ENCODE data around the gene SP1.
A peak's percentile ranks its signal among the peaks of the same experiment; 100 is the strongest.
"Not testable (repeated sequence)": the region's sequence is repeated elsewhere in the genome, so short reads cannot be mapped to it uniquely, and the experiment has no call there.

Gene SP1

DNA sequence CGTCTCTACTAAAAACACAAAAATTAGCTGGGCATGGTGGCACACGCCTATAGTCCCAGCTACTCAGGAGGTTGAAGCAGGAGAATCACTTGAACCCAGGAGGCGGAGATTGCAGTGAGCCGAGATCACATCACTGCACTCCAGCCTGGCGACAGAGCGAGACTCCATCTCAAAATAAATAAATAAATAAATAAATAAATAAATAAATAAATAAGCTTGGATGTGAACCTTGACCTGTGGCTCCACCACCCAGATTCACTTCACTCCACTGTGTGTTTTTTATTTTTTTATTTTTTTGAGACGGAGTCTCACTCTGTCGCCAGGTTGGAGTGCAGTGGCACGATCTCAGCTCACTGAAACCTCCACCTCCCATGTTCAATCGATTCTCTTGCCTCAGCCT is 18.3 kb upstream of the SP1 start:
- DNase-seq = not testable (repeated sequence)

DNA sequence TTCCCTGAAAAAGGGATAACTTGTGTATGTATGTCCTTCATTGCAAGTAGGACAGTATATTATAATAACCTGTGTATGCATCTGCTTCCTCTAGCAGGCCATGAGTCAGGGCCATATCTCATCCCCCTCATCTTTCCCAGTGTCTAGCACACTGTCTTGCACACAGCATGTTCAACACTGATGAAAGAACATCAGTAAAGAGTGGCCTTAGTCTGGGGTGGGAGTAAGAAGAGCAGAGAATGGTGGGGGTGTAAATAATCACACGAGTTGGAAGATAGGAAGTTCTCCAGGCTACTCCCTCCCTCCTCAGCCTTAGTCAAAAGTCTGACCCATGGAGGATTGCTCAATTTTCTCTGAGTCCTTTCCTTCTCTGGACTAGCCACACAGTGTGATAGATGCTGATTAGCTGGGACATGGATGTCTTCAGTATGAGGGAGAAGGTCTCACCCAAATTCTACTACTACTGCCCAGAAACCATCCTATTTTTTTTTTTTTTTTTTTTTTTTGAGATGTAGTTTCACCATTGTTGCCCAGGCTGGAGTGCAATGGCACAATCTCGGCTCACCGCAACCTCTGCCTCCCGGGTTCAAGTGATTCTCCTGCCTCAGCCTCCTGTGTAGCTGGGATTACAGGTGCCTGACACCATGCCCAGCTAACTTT is 14.6 kb upstream of the SP1 start:
- no peak for DNase-seq

- DNase-seq = not testable (repeated sequence)
Measured at GRCh38 chr12:53373554-53374133, 6.3 kb upstream of the SP1 start.

DNA sequence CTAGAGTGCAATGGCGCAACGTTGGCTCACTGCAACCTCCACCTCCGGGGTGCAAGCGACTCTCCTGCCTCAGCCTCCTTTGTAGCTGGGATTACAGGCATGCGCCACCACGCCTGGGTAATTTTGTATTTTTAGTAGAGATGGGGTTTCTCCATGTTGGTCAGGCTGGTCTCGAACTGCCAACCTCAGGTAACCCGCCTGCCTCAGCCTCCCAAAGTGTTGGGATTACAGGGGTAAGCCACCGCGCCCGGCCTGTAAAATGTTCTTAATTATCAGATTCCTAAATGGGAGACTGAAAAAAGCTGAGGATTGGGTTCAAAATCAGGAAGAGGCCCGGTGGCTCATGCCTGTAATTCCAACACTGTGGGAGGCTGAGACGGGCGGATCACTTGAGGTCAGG is 5.7 kb upstream of the SP1 start:
- DNase-seq = not testable (repeated sequence)

DNA sequence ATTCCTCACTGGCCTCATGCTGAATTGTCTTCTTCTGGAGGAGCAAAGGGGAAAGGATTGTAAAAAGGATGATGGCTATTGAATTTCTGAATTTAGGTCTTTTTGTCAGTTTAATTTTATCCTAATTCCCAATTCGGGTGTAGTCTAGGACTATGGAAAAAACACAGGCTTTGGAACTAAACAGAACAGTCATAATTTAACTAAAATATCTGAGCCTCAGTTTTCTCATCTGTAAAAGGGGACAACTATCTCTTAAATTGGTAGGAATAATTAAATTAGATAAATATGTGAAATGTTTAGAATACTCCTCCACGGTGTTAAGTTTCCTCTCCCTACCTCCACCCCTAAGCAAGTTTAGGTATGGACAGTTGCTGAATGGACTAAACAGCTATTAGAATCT is 3.2 kb upstream of the SP1 start:
- no peak for DNase-seq

GRCh38 chr12:53378222-53378621 is 1.8 kb upstream of the SP1 start:
- DNase-seq = no peak

DNA sequence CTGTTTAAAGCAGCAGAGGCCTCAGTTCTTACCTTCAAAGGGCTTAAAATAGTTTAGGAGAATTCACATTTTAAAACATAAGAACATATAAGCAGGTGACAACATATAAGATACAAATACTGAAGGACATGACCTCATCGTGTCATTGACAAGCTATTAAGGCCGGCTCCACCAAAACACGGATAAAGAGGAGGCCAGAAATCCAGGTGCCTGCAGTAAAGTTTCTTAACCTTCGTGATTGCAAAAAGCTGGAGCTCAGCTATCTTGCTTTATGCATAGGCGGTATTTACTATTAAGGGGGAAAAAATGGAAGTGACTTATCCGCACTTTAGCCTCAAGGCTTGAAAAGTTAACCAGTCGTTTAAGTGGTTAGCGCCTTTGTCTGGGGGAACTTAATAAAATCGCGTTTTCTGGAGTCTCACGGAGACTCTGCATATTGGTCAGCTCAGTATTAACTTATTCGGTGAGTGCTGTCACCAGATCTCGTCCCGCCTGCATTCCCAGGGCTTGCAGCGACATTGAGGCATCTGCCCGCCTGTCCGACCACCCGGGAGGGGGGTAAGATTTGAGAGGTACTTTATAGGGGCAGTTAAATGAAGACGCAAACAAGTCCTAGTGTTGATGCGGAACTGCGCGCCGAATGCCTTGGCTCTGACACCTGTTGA is 1.1 kb upstream of the SP1 start:
- no peak for DNase-seq

DNA sequence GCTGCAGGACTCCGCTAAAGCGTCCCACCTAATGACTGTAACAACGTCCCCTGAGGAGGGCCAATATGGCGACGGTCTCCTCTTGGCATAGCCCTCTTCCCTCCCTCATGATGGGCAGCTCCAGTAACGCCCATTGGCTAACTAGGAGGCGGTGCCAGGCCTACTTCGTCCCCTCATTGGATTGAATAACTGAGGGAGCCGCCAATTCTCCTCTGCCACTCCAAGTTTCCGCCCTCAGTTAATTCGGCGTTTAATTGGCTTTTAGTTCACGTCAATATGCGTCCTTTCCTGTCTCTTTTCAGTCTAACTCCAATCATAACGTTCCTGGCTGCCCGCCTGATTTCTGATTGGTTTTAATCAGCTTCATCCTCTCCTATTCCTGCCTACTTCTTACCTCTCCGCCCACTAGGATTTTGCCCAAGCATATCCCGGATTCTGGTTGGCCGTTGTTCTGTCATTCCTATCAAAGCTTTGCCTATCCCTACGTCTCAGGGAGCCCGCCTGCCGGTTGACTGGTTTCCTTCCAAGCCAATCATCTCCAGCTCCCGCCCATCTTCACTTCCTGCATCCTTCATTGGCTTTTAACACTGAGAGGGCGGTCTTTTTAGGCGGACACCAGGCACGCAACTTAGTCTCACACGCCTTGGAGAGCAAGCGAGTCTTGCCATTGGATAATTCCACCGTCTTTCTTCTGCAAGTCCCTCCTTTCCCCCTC is 430 bp upstream of the SP1 start:
- DNase-seq = peak; percentile 99

DNA sequence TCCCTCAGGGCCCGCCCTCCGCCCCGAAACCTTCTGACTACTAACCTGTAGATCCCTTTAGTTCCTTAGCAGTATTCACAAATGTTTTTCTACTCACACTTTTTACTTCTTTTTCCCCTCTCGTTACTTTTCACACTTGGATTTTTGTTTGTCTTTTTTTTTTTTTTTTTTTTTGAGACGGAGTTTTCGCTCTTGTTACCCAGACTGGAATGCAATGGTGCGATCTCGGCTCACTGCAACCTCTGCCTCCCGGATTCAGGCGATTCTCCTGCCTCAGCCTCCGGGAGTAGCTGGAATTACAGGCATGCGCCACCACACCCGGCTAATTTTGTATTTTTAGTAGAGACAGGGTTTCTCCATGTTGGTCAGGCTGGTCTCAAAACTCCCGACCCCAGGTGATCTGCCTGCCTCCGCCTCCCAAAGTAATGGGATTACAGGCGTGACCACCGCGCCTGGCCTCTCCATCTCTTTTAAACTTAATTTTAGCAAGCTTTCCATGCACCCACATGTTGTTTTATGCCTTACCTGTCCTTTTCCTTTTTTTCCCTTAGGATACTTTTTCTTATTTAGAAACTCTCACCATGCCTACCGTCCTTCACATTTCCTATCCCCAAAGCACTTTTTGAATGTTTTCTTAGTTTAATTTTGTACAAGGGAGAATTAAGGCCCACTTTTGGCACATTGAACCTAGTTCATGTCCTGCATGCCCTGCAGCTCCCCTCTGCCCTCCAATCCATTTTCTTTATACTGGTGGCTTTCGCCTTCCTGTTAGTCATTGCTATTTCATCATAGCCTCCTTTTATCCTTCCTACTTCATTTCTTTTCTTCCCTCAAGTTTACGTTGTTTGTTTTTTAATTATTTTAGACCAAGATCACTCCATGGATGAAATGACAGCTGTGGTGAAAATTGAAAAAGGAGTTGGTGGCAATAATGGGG is 1.1 kb downstream of the SP1 start:
- DNase-seq = no peak

- DNase-seq = no peak
Measured at GRCh38 chr12:53381731-53382630, 2.0 kb downstream of the SP1 start.

- DNase-seq = no peak
Measured at GRCh38 chr12:53383258-53383657, 3.3 kb downstream of the SP1 start.

- not testable (repeated sequence) for DNase-seq
Measured at GRCh38 chr12:53386381-53386780, 6.4 kb downstream of the SP1 start.

DNA sequence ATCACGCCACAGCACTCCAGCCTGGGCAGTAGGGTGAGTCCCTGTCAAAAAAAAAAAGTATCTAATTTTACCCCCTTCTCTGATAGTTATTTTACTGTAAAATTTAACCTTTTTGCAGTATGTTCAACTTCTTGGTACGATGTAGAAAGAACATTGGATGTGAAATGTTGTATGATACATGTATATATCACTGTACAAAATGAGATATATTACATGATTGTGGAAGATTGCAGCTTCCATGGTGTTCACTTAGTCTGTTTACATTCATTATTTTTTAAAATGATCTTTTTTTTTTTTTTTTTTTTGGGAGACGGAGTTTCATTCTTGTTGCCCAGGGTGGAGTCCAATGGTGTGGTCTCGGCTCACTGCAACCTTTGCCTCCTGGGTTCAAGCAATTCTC is 9.0 kb downstream of the SP1 start:
- no peak for DNase-seq

GRCh38 chr12:53389702-53390101 is 9.7 kb downstream of the SP1 start:
- DNase-seq = no peak

DNA sequence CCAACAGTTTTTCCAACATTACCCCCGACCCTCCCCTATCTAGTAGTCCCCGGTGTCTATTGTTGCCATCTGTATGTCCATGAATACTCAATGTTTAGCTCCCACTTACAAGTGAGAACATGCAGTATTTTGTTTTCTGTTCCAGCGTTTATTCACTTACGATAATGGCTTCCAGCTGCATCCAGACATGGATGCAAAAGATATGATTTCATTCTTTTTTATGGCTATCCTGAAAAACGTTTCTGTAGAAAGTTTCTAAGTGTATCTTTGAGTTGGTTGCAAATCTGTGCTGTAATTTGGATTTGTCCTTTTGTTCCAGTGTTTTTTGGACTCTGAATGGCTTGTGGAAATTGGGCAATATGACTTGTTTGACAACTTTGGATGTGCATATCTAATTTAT is 11.7 kb downstream of the SP1 start:
- no peak for DNase-seq

GRCh38 chr12:53399896-53400295 is 19.9 kb downstream of the SP1 start:
- DNase-seq = no peak

DNA sequence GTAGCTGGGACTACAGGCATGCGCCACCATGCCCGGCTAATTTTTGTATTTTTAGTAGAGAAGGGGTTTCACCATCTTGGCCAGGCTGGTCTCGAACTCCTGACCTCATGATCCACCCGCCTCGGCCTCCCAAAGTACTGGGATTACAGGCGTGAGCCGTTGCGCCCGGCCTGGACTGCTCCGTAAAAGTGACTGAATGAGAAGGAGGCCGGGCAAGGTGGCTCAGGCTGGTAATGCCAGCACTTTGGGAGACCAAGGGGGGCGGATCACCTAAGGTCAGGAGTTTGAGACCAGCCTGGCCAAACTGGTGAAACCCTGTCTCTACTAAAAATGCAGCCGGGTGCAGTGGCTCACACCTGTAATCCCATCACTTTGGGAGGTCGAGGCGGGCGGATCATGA is 22.4 kb downstream of the SP1 start:
- DNase-seq = not testable (repeated sequence)

DNA sequence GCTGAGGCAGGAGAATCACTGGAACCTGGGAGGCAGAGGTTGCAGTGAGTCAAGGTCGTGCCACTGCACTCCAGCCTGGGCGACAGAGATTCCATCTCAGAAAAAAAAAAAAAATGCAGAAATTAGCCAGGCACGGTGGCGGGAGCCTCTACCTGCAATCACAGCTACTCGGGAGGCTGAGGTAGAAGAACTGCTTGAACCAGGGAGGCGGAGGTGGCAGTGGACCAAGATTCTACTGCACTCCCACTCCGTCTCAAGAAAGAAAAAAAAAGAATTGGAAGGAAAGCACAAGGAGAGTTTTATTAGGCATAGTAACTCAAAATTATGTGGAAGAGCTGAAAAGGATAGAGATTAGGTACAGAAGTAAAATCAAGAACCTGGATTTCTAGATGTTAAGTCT is 22.9 kb downstream of the SP1 start:
- no peak for DNase-seq

DNA sequence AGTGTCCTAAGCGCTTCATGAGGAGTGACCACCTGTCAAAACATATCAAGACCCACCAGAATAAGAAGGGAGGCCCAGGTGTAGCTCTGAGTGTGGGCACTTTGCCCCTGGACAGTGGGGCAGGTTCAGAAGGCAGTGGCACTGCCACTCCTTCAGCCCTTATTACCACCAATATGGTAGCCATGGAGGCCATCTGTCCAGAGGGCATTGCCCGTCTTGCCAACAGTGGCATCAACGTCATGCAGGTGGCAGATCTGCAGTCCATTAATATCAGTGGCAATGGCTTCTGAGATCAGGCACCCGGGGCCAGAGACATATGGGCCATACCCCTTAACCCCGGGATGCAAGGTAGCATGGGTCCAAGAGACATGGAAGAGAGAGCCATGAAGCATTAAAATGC is 31.0 kb downstream of the SP1 start:
- no peak for DNase-seq

DNA sequence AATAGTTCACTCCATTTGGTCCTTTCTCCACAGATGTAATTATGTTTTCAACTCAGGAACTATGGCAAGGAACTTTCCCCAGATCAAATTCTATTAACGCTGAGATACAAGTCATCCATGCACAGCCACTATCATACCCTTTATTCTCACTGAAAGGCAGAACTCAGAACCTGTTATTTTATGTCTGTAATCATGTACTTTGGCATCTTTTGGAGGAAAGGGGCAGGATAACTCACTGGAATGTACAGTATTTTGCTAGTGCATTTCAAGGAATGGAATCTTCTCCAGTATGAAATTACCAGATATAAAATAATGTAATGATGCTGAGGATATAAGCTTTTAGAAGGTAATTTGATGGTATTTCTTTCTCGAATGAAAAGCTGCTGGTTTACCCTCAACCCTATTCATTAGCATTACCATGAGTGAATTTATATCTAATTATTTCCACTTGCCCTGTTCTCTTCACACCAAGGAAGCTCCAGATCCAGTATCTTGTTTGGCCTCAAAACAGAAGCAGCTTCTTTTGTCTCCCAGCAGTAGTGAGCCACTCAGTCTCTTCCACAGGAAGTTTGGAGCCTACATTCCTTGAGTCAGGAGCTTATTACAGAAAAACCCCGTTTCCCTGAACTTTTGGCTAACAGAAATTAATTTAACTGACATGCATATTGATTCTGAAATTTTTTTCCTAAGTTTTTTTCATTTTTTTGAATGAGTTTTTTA is 33.7 kb downstream of the SP1 start:
- no peak for DNase-seq

Data from NCI-H1048 (cell line).